GM12873 (cell line): ENCODE measurements around the gene SPDYE1.

ENCODE experiments used
- CTCF ChIP-seq: IDR thresholded peaks from 2 replicates; pipeline ENCODE4 v1.5.1; 2012; ENCODE audit warnings: low read depth, mild to moderate bottlenecking, moderate library complexity, low read length, control low read depth; ENCODE audit not compliant: insufficient read depth; ENCODE audit errors: missing control alignments

SPDYE1 gene

GRCh38 chr7:44059219-44060090 is 61.8 kb downstream of the SPDYE1 start:
- TF ChIP-seq CTCF = no peak
